HepG2 (cell line): ENCODE data around the gene DIPK1B. TPM values are rescaled to one million over a fixed set of nuclear protein-coding genes. Genes with fewer than 3 reads are reported as not detected.

ENCODE experiments used
- HMGXB4 ChIP-seq, 2 experiments: sonication (generic) in 1 of 2; formaldehyde crosslinking in 1 of 2; IDR thresholded peaks; 2 replicates each; pipeline versions ENCODE4 v1.4.0 to v1.6.1; 2018 to 2020; ENCODE audit warnings: missing genetic modification reagents in 2 of 2, borderline replicate concordance in 1 of 2, low read depth in 1 of 2, mild to moderate bottlenecking in 1 of 2, missing biosample characterization in 1 of 2
- KDM6A ChIP-seq: IDR thresholded peaks from 2 replicates; pipeline ENCODE4 v1.6.1; 2016; ENCODE audit warnings: low read depth
- MXD1 ChIP-seq: sonication (generic); formaldehyde crosslinking; IDR thresholded peaks from 2 replicates; pipeline ENCODE4 v1.4.0; 2020; ENCODE audit warnings: mild to moderate bottlenecking, missing genetic modification reagents
- NR2C2 ChIP-seq: sonication (generic); formaldehyde crosslinking; IDR thresholded peaks from 2 replicates; pipeline ENCODE4 v1.4.0; 2020; ENCODE audit warnings: missing genetic modification reagents, mild to moderate bottlenecking, moderate library complexity, borderline replicate concordance
- NR2F6 ChIP-seq, 2 experiments: IDR thresholded peaks; 2 replicates each; pipeline ENCODE4 v1.6.1; 2016; ENCODE audit warnings: antibody characterized with exemption in 1 of 2, mild to moderate bottlenecking in 1 of 2
- TCF12 ChIP-seq, 2 experiments: fragments of 450-650 bp in 1 of 2; sonication (generic) in 1 of 2; formaldehyde crosslinking in 1 of 2; IDR thresholded peaks; 2 replicates each; pipeline versions ENCODE4 v1.6.1 to v1.8.0; 2017 to 2022; ENCODE audit warnings: antibody characterized with exemption in 1 of 2, mild to moderate bottlenecking in 1 of 2, missing genetic modification reagents in 1 of 2, moderate library complexity in 1 of 2
- TEAD3 ChIP-seq: optimal IDR thresholded peaks from 2 replicates; pipeline ENCODE3; 2016; ENCODE audit warnings: borderline replicate concordance
- TRIM24 ChIP-seq: sonication (generic); formaldehyde crosslinking; IDR thresholded peaks from 2 replicates; pipeline ENCODE4 v1.8.0; 2022; ENCODE audit warnings: mild to moderate bottlenecking, missing genetic modification reagents
- ZFY ChIP-seq: sonication (generic); formaldehyde crosslinking; IDR thresholded peaks from 2 replicates; pipeline ENCODE4 v1.4.0; 2020; ENCODE audit warnings: missing genetic modification reagents
- ZHX1 ChIP-seq: sonication (generic); formaldehyde crosslinking; IDR thresholded peaks from 2 replicates; pipeline ENCODE4 v1.8.1; 2022; ENCODE audit warnings: low read depth, mild to moderate bottlenecking, missing genetic modification reagents
- ZNF503 ChIP-seq: sonication (generic); formaldehyde crosslinking; IDR thresholded peaks from 2 replicates; pipeline ENCODE4 v1.4.0; 2020; ENCODE audit warnings: missing genetic modification reagents
- ZNF543 ChIP-seq: sonication (generic); formaldehyde crosslinking; IDR thresholded peaks from 2 replicates; pipeline ENCODE4 v1.4.0; 2020; ENCODE audit warnings: mild to moderate bottlenecking, missing genetic modification reagents
- ZNF687 ChIP-seq: sonication (generic); formaldehyde crosslinking; IDR thresholded peaks from 2 replicates; pipeline ENCODE4 v1.5.1; 2020; ENCODE audit warnings: mild to moderate bottlenecking, missing genetic modification reagents, moderate library complexity
- ZSCAN25 ChIP-seq: sonication (generic); formaldehyde crosslinking; IDR thresholded peaks from 2 replicates; pipeline ENCODE4 v1.8.0; 2022; ENCODE audit warnings: mild to moderate bottlenecking, missing genetic modification reagents
- polyA plus RNA-seq, 8 experiments: library from polyadenylated mRNA; depleted of rRNA in 3 of 8; stranded (reverse) in 7 of 8; unstranded in 1 of 8; fragments of >200 nt; fragmentation: Illumina TruSeq in 4 of 8; extraction: Trizol in 4 of 8; gene quantifications; 2 replicates each; pipeline versions ENCODE4 v1.2.1 to v1.2.3, GENCODE V29; 2011 to 2016; ENCODE audit warnings: low read depth in 4 of 8, missing spikeins in 1 of 8, mixed read lengths in 1 of 8; ENCODE audit not compliant: insufficient read depth in 1 of 8
- total RNA-seq, 5 experiments: library from RNA; depleted of rRNA; stranded (reverse); fragments of >200 nt; fragmentation: Illumina TruSeq; extraction: Trizol; gene quantifications; 2 replicates each; pipeline ENCODE4 v1.2.3, GENCODE V29; 2016; ENCODE audit warnings: low read depth in 1 of 5

DIPK1B gene
- total and polyA plus RNA-seq, 2 of the 13 experiments (the other 11 are each of a cell fraction or from before 2014, with no cell fraction given), result 0.18 to 3.9 TPM

- no peak for TF ChIP-seq HMGXB4 (CRISPR knock-in tag; IDR thresholded peaks at IDR 0.05; ENCODE audit: borderline replicate concordance in 1 of 2, low read depth in 1 of 2)
- peak; percentile 98 for TF ChIP-seq ZNF543 (CRISPR knock-in tag)
- peak; percentile 69; the same call in 1 of the 2 replicates for TF ChIP-seq ZSCAN25 (CRISPR knock-in tag)
- peak; percentile 83 for TF ChIP-seq KDM6A
- TF ChIP-seq ZFY (CRISPR knock-in tag), result peak; percentile 39; the same call in 1 of the 2 replicates
- no peak for TF ChIP-seq ZNF503
- TF ChIP-seq ZHX1, result peak; percentile 63; the same call in 1 of the 2 replicates
- TF ChIP-seq TCF12 (IDR thresholded peaks at IDR 0.05), result no peak
- TF ChIP-seq TCF12 (CRISPR knock-in tag; IDR thresholded peaks at IDR 0.05), result peak; percentile 52; the same call in 1 of the 2 replicates
- TF ChIP-seq NR2C2 (CRISPR knock-in tag), result peak; percentile 72
- peak; percentile 81 for TF ChIP-seq ZNF687 (CRISPR knock-in tag)
- TF ChIP-seq NR2F6 (IDR thresholded peaks at IDR 0.05), result peak; percentile 84
- peak; percentile 78 for TF ChIP-seq NR2F6 (CRISPR knock-in tag; IDR thresholded peaks at IDR 0.05)
- TF ChIP-seq TRIM24, result peak; percentile 64; the same call in 1 of the 2 replicates
- peak; percentile 47 for TF ChIP-seq TEAD3
- 0 out of 2 replicates have a peak, but pooled peaks have one; percentile 41 for TF ChIP-seq MXD1
Measured at GRCh38 chr9:136697146-136697820, 15.1 kb upstream of the DIPK1B start (continued).
